ENCODE data around the gene LRRC36. TPM values are rescaled to one million over a fixed set of nuclear protein-coding genes. Genes with fewer than 3 reads are reported as not detected.

The LRRC36 gene
- total and polyA plus RNA-seq, 2 of the 13 experiments (the other 11 are each of a cell fraction or from before 2014, with no cell fraction given) = 0.12 to 0.15 TPM

GRCh38 chr16:67429053-67429798 is 102.6 kb downstream of the LRRC36 start (continued):
- TF ChIP-seq MIER3 (CRISPR knock-in tag; IDR thresholded peaks at IDR 0.05; ENCODE audit: borderline replicate concordance) (0 out of 2 replicates have a peak, but pooled peaks have one; percentile 32), KLF16 (CRISPR knock-in tag; IDR thresholded peaks at IDR 0.05) (no peak), NFAT5 (CRISPR knock-in tag; IDR thresholded peaks at IDR 0.05) (no peak), GABPB1 (CRISPR knock-in tag; IDR thresholded peaks at IDR 0.05) (no peak; the same call in 1 of the 2 replicates), ZNF296 (CRISPR knock-in tag; conservative IDR thresholded peaks at IDR 0.05) (no peak), SYNCRIP (IDR thresholded peaks at IDR 0.05; ENCODE audit: insufficient read depth, low read depth, low read length) (no peak), KDM1A (CRISPR knock-in tag; IDR thresholded peaks at IDR 0.05) (no peak), STAT5B (CRISPR knock-in tag; IDR thresholded peaks at IDR 0.05) (no peak), ZBTB7B (CRISPR knock-in tag; IDR thresholded peaks at IDR 0.05) (no peak), KMT2A (CRISPR knock-in tag; IDR thresholded peaks at IDR 0.05) (no peak), ARNT (IDR thresholded peaks at IDR 0.05) (no peak), GTF2F1 (IDR thresholded peaks at IDR 0.05; ENCODE audit: low read length) (no peak), MAF1 (CRISPR knock-in tag; IDR thresholded peaks at IDR 0.05; ENCODE audit: borderline replicate concordance) (no peak), ZBTB49 (CRISPR knock-in tag; IDR thresholded peaks at IDR 0.05; ENCODE audit: borderline replicate concordance) (0 out of 2 replicates have a peak, but pooled peaks have one; percentile 8), DPF2 (CRISPR knock-in tag; IDR thresholded peaks at IDR 0.05; ENCODE audit: borderline replicate concordance, low read depth) (no peak), ZNF569 (CRISPR knock-in tag; IDR thresholded peaks at IDR 0.05; ENCODE audit: borderline replicate concordance) (no peak), ZMAT3 (CRISPR knock-in tag; conservative IDR thresholded peaks at IDR 0.05) (0 out of 2 replicates have a peak, but pooled peaks have one; percentile 15), HNF4A (CRISPR knock-in tag; IDR thresholded peaks at IDR 0.05) (peak; percentile 66), ZNF562 (CRISPR knock-in tag; IDR thresholded peaks at IDR 0.05; ENCODE audit: borderline replicate concordance) (no peak), ZNF382 (CRISPR knock-in tag; IDR thresholded peaks at IDR 0.05; ENCODE audit: borderline replicate concordance) (no peak), RFX3 (CRISPR knock-in tag; IDR thresholded peaks at IDR 0.05) (no peak), ZNF430 (CRISPR knock-in tag; IDR thresholded peaks at IDR 0.05) (no peak)
- TF ChIP-seq, protein P1, sequence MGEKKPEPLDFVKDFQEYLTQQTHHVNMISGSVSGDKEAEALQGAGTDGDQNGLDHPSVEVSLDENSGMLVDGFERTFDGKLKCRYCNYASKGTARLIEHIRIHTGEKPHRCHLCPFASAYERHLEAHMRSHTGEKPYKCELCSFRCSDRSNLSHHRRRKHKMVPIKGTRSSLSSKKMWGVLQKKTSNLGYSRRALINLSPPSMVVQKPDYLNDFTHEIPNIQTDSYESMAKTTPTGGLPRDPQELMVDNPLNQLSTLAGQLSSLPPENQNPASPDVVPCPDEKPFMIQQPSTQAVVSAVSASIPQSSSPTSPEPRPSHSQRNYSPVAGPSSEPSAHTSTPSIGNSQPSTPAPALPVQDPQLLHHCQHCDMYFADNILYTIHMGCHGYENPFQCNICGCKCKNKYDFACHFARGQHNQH (CRISPR knock-in tag; IDR thresholded peaks at IDR 0.05) = no peak; the same call in 1 of the 2 replicates
